DOHH2 (cell line): ENCODE data around the gene DCHS2.

Source experiments
- CTCF ChIP-seq: fragments of 200-600 bp; sonication (generic); IDR thresholded peaks from one replicate; pipeline ENCODE4 v1.5.1; 2014; ENCODE audit warnings: antibody characterized with exemption, mild to moderate bottlenecking, low read depth, low read length; ENCODE audit not compliant: poor library complexity, severe bottlenecking
- EZH2phosphoT487 ChIP-seq: fragments of 200-600 bp; sonication (generic); IDR thresholded peaks from 2 replicates; pipeline ENCODE4 v1.6.1; 2017; ENCODE audit warnings: borderline replicate concordance, mild to moderate bottlenecking, antibody characterized with exemption, low read length, moderate library complexity, mixed read lengths

- TF ChIP-seq CTCF: no peak
- no peak for TF ChIP-seq EZH2phosphoT487
These were observed 177.4 kb downstream of the DCHS2 start for GRCh38 chr4:154314248-154314647.
